Panc1 (cell line): ENCODE measurements around the gene POLRMT.
A peak's percentile ranks its signal among the peaks of the same experiment; 100 is the strongest.

Experiments used
- POLR2AphosphoS5 ChIP-seq: IDR thresholded peaks from 2 replicates; pipeline ENCODE4 v1.6.1; 2012; ENCODE audit warnings: mild to moderate bottlenecking, low read depth, low read length, moderate library complexity
- SIN3A ChIP-seq: IDR thresholded peaks from 2 replicates; pipeline ENCODE4 v1.6.1; 2012; ENCODE audit warnings: low read depth, mild to moderate bottlenecking, low read length, moderate library complexity, borderline replicate concordance; ENCODE audit not compliant: insufficient read depth
- TCF7L2 ChIP-seq: IDR thresholded peaks from 2 replicates; pipeline ENCODE4 v1.6.1; 2011; ENCODE audit warnings: mild to moderate bottlenecking, low read depth, low read length, inconsistent platforms
- TF ChIP-seq, protein P1 (sequence below): fragments of 450-650 bp; IDR thresholded peaks from 2 replicates; pipeline ENCODE4 v1.5.1; 2017; ENCODE audit warnings: mild to moderate bottlenecking
- TF ChIP-seq, protein P2 (sequence below), 2 experiments: IDR thresholded peaks; 2 replicates each; pipeline ENCODE4 v1.6.1; 2011 to 2012; ENCODE audit warnings: low read depth in 2 of 2, control low read depth in 1 of 2, low read length in 1 of 2, mild to moderate bottlenecking in 1 of 2, moderate library complexity in 1 of 2; ENCODE audit not compliant: insufficient read depth in 1 of 2

DNA sequence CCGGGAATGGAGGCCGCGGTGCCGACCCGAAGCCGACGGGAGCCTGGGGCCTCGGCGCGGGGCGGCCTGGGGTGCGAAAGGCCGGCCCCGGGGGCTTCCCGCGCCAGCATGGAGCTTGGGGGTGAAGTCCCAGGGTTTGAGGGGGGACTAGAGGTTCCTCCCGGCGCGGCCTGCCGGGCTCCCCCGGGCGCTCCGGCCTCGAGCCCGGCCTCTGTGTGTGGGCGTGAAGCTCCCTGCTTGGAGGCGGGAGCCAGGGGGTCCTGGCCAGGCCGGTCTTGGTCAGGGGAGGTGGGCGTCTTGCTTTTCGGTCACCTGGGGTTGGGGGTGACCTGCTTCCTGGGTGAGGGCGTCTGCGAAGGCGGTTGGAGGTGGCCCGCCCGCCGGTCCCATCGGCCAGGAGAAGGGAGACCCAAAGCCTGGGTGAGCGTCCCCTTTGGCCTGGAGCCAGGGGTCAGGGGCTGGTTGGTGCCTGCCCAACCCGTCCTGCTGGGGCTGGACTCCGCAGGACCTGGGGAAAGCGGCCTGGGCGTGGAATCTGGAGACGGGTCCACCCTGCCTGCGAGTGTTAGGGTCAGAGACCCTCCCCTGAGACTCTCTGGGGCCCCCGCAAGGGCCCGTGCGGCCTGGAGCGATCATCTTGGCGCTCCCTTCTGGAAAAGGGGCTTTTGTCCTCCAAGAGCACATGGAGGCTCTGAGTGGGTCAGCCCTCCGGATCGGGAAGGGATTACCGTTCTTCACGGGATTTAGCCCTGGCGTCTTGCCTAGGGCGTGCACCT is 60.4 kb downstream of the POLRMT start:
- TF ChIP-seq, protein P1, sequence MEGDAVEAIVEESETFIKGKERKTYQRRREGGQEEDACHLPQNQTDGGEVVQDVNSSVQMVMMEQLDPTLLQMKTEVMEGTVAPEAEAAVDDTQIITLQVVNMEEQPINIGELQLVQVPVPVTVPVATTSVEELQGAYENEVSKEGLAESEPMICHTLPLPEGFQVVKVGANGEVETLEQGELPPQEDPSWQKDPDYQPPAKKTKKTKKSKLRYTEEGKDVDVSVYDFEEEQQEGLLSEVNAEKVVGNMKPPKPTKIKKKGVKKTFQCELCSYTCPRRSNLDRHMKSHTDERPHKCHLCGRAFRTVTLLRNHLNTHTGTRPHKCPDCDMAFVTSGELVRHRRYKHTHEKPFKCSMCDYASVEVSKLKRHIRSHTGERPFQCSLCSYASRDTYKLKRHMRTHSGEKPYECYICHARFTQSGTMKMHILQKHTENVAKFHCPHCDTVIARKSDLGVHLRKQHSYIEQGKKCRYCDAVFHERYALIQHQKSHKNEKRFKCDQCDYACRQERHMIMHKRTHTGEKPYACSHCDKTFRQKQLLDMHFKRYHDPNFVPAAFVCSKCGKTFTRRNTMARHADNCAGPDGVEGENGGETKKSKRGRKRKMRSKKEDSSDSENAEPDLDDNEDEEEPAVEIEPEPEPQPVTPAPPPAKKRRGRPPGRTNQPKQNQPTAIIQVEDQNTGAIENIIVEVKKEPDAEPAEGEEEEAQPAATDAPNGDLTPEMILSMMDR, result no peak
- TF ChIP-seq POLR2AphosphoS5, result no peak
- no peak for TF ChIP-seq TCF7L2
- TF ChIP-seq, protein P2, sequence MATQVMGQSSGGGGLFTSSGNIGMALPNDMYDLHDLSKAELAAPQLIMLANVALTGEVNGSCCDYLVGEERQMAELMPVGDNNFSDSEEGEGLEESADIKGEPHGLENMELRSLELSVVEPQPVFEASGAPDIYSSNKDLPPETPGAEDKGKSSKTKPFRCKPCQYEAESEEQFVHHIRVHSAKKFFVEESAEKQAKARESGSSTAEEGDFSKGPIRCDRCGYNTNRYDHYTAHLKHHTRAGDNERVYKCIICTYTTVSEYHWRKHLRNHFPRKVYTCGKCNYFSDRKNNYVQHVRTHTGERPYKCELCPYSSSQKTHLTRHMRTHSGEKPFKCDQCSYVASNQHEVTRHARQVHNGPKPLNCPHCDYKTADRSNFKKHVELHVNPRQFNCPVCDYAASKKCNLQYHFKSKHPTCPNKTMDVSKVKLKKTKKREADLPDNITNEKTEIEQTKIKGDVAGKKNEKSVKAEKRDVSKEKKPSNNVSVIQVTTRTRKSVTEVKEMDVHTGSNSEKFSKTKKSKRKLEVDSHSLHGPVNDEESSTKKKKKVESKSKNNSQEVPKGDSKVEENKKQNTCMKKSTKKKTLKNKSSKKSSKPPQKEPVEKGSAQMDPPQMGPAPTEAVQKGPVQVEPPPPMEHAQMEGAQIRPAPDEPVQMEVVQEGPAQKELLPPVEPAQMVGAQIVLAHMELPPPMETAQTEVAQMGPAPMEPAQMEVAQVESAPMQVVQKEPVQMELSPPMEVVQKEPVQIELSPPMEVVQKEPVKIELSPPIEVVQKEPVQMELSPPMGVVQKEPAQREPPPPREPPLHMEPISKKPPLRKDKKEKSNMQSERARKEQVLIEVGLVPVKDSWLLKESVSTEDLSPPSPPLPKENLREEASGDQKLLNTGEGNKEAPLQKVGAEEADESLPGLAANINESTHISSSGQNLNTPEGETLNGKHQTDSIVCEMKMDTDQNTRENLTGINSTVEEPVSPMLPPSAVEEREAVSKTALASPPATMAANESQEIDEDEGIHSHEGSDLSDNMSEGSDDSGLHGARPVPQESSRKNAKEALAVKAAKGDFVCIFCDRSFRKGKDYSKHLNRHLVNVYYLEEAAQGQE (IDR thresholded peaks at IDR 0.05; ENCODE audit: insufficient read depth in 1 of 2, low read depth in 2 of 2, low read length in 1 of 2), result no peak
- TF ChIP-seq SIN3A, result peak; percentile 34; the same call in 1 of the 2 replicates
